ENCODE measurements around the gene TOGARAM1. TPM values are rescaled to one million over a fixed set of nuclear protein-coding genes. Genes with fewer than 3 reads are reported as not detected.

Gene TOGARAM1
- polyA plus RNA-seq, 1 of the 3 experiments (the other 2 are of a cell fraction): 2.1 TPM

- no peak for TF ChIP-seq JUND (IDR thresholded peaks at IDR 0.05)
- no peak for TF ChIP-seq SMC3 (IDR thresholded peaks at IDR 0.05; ENCODE audit: low read depth, low read length)
- TF ChIP-seq PBX3 (IDR thresholded peaks at IDR 0.05): no peak
- no peak for TF ChIP-seq FOXM1 (IDR thresholded peaks at IDR 0.05; ENCODE audit: low read depth)
- no peak for TF ChIP-seq NFIC (IDR thresholded peaks at IDR 0.05; ENCODE audit: borderline replicate concordance)
- TF ChIP-seq IRF3 (IDR thresholded peaks at IDR 0.05; ENCODE audit: low read depth, low read length): no peak
- no peak for TF ChIP-seq RXRA (IDR thresholded peaks at IDR 0.05; ENCODE audit: borderline replicate concordance, low read depth)
- TF ChIP-seq TAF1 (IDR thresholded peaks at IDR 0.05; ENCODE audit: borderline replicate concordance, low read depth, low read length): no peak
- TF ChIP-seq EZH2phosphoT487 (IDR thresholded peaks at IDR 0.05; ENCODE audit: borderline replicate concordance, low read depth): no peak
- no peak for TF ChIP-seq SIN3A (IDR thresholded peaks at IDR 0.05; ENCODE audit: borderline replicate concordance, low read depth, low read length)
- no peak for TF ChIP-seq YY1 (IDR thresholded peaks at IDR 0.05; ENCODE audit: low read depth)
- no peak for TF ChIP-seq GABPA (IDR thresholded peaks at IDR 0.05; ENCODE audit: low read depth)
- TF ChIP-seq POLR2AphosphoS5 (IDR thresholded peaks at IDR 0.05; ENCODE audit: low read depth, low read length): no peak
- no peak overlapping the region for H3K4me3 ChIP-seq (ENCODE audit: low read depth in 2 of 2, low read length in 1 of 2)
- H3K9ac ChIP-seq: no peak overlapping the region
- H3K9me2 ChIP-seq: no peaks in the 10 kb centered on the region
- no peaks in the 10 kb centered on the region for H3F3A ChIP-seq (replicated peaks; ENCODE audit: insufficient read depth)
- ChIA-PET POLR2A (no interaction called here), CTCF (no interaction called here)
- no peaks in the 10 kb centered on the region for H4K20me1 ChIP-seq (ENCODE audit: insufficient read depth)
- no peak overlapping the region for H3K27ac ChIP-seq (ENCODE audit: low read depth in 2 of 2, low read length in 1 of 2)
- H3K4me2 ChIP-seq: no peak overlapping the region
- H3K27me3 ChIP-seq (ENCODE audit: insufficient read depth): no peaks in the 10 kb centered on the region
- no peak overlapping the region for H2AFZ ChIP-seq (ENCODE audit: low read depth)
- H3K9me3 ChIP-seq: no peaks in the 10 kb centered on the region
- no peaks in the 10 kb centered on the region for H3K4me1 ChIP-seq (ENCODE audit: control insufficient read depth in 1 of 2, insufficient read depth in 2 of 2, low read depth in 1 of 2, low read length in 1 of 2)
- peaks cover 0 to 23% of the 10 kb centered on the region in 2 experiments for H3K36me3 ChIP-seq (replicated peaks in 1 of 2; ENCODE audit: control insufficient read depth in 1 of 2, insufficient read depth in 2 of 2, low read length in 1 of 2)
- peaks cover 42% of the 10 kb centered on the region for H3K79me2 ChIP-seq (ENCODE audit: insufficient read depth)
- 90% methylated on average over 4 of the region's 4 CpGs for WGBS (ENCODE audit: low lambda C conversion rate)
- no peak for DNase-seq
Observed at GRCh38 chr14:45096218-45096617, 134.2 kb downstream of the TOGARAM1 start.

- Histone ChIP-seq H2AFZ (ENCODE audit: low read depth) (no peak overlapping the region), H3K9me2 (no peaks in the 10 kb centered on the region), H3K36me3 (replicated peaks in 1 of 2; ENCODE audit: control insufficient read depth in 1 of 2, insufficient read depth in 2 of 2, low read length in 1 of 2) (peaks cover 20 to 36% of the 10 kb centered on the region in 2 experiments), H3K4me3 (ENCODE audit: low read depth in 2 of 2, low read length in 1 of 2) (no peak overlapping the region), H3K4me2 (no peak overlapping the region), H3F3A (replicated peaks; ENCODE audit: insufficient read depth) (no peaks in the 10 kb centered on the region), H3K9me3 (no peaks in the 10 kb centered on the region), H3K9ac (no peak overlapping the region), H3K79me2 (ENCODE audit: insufficient read depth) (peaks cover 3% of the 10 kb centered on the region; the same call in 1 of the 2 replicates), H3K4me1 (ENCODE audit: control insufficient read depth in 1 of 2, insufficient read depth in 2 of 2, low read depth in 1 of 2, low read length in 1 of 2) (no peaks in the 10 kb centered on the region), H3K27me3 (ENCODE audit: insufficient read depth) (no peaks in the 10 kb centered on the region), H3K27ac (ENCODE audit: low read depth in 2 of 2, low read length in 1 of 2) (no peak overlapping the region), H4K20me1 (ENCODE audit: insufficient read depth) (no peaks in the 10 kb centered on the region)
- ChIA-PET POLR2A (no interaction called here), CTCF (no interaction called here)
- DNase-seq: no peak
- TF ChIP-seq NFIC (IDR thresholded peaks at IDR 0.05; ENCODE audit: borderline replicate concordance) (no peak), SMC3 (IDR thresholded peaks at IDR 0.05; ENCODE audit: low read depth, low read length) (no peak), ZBTB33 (IDR thresholded peaks at IDR 0.05; ENCODE audit: borderline replicate concordance, low read depth) (no peak), FOXM1 (IDR thresholded peaks at IDR 0.05; ENCODE audit: low read depth) (no peak), GABPA (IDR thresholded peaks at IDR 0.05; ENCODE audit: low read depth) (no peak), MAX (IDR thresholded peaks at IDR 0.05; ENCODE audit: low read depth) (no peak), EP300 (IDR thresholded peaks at IDR 0.05; ENCODE audit: borderline replicate concordance in 1 of 2, low read depth in 1 of 2, low read length in 1 of 2) (no peak), RXRA (IDR thresholded peaks at IDR 0.05; ENCODE audit: borderline replicate concordance, low read depth) (no peak), TCF12 (IDR thresholded peaks at IDR 0.05) (no peak), FOSL2 (IDR thresholded peaks at IDR 0.05; ENCODE audit: borderline replicate concordance, low read depth) (no peak), RAD21 (IDR thresholded peaks at IDR 0.05; ENCODE audit: low read length) (no peak), JUND (IDR thresholded peaks at IDR 0.05) (no peak), NRF1 (IDR thresholded peaks at IDR 0.05; ENCODE audit: low read depth, low read length) (no peak), TAF1 (IDR thresholded peaks at IDR 0.05; ENCODE audit: borderline replicate concordance, low read depth, low read length) (no peak), CTCF (IDR thresholded peaks at IDR 0.05) (no peak)
Observed at GRCh38 chr14:45103806-45104205, 141.8 kb downstream of the TOGARAM1 start.
